Activated effector memory CD4-positive, alpha-beta T cell treated with anti-CD3 and anti-CD28 coated beads, Interleukin-2, amount 50 U/mL, for 16 hours (primary cell): ENCODE data around the gene XIRP2.

Experiments used
- DNase-seq: peaks from one replicate; pipeline ENCODE4 v3.0.0-alpha.2; 2020

Gene XIRP2

GRCh38 chr2:167293943-167294775 is 405.9 kb downstream of the XIRP2 start:
- no peak for DNase-seq

DNA sequence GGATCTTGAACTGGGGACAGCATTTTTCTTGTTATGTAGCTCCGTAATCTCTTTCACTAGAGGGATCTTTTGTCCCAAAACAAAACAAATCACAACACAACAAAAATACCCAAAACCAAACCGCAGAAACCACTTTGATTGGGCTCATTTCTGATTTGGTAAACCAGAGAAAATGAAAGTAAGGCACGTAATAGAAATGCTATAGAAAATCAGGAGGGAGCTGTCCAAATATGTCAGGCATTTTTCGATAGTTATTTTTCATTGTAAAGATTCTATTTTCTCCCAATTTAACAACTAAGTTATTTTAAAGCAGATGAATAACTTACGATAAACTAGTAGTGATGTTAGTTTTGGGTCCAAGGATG is 406.5 kb downstream of the XIRP2 start:
- DNase-seq = no peak

GRCh38 chr2:167297292-167297691 is 409.0 kb downstream of the XIRP2 start:
- no peak for DNase-seq

GRCh38 chr2:167298017-167298416 is 409.7 kb downstream of the XIRP2 start:
- DNase-seq = no peak
